Stimulated activated CD4-positive, alpha-beta T cell treated with anti-CD3 and anti-CD28 coated beads, TNF-alpha, amount 100 ng/mL, for 24 hours (primary cell): ENCODE data around the gene NBEAL1.
"Not testable (repeated sequence)": the region's sequence is repeated elsewhere in the genome, so short reads cannot be mapped to it uniquely, and the experiment has no call there.

ENCODE experiments used
- DNase-seq, 3 experiments: peaks; one replicate each; pipeline ENCODE4 v3.0.0-alpha.2; 2020; ENCODE audit warnings: low read depth in 3 of 3

NBEAL1 gene

GRCh38 chr2:203225423-203226039, 210.9 kb downstream of the NBEAL1 start:
- DNase-seq = peak in 1 of 3 experiments; percentile 5

GRCh38 chr2:203229674-203230073, 215.0 kb downstream of the NBEAL1 start:
- DNase-seq = not testable (repeated sequence)

GRCh38 chr2:203237346-203238238, 222.9 kb downstream of the NBEAL1 start:
- no peak for DNase-seq

- DNase-seq = no peak
Measured at GRCh38 chr2:203238292-203238703, 223.6 kb downstream of the NBEAL1 start.

GRCh38 chr2:203238704-203239526, 224.2 kb downstream of the NBEAL1 start, which contains the start of gene CYP20A1:
CYP20A1 (plus strand) TSS chr2:203239018; CDS start chr2:203239063, 45 bp downstream.
- DNase-seq = peak; percentile 94 to 96 (median 95)

GRCh38 chr2:203240491-203240890, 225.8 kb downstream of the NBEAL1 start:
- DNase-seq = no peak

GRCh38 chr2:203242518-203242917, 227.8 kb downstream of the NBEAL1 start:
- DNase-seq = no peak

- no peak for DNase-seq
Measured at GRCh38 chr2:203246646-203247045, 232.0 kb downstream of the NBEAL1 start.

- no peak for DNase-seq
Measured at GRCh38 chr2:203252818-203253217, 238.1 kb downstream of the NBEAL1 start.

GRCh38 chr2:203253422-203254095, 238.9 kb downstream of the NBEAL1 start:
- not testable (repeated sequence) for DNase-seq

GRCh38 chr2:203261326-203262159, 246.9 kb downstream of the NBEAL1 start:
- no peak for DNase-seq
